Measurements from ENCODE around the gene ANKRD17. TPM values are rescaled to one million over a fixed set of nuclear protein-coding genes. Genes with fewer than 3 reads are reported as not detected.

Gene ANKRD17
- total RNA-seq, 1 experiment from 2014 or later: 62.1 TPM

GRCh38 chr4:73257651-73258435 lies 755 bp downstream of the ANKRD17 start:
- no peak overlapping the region for H2AFZ ChIP-seq (ENCODE audit: low read depth, low read length, poor library complexity, severe bottlenecking)
- ChIA-PET POLR2A (interaction anchor here (0.6 to 1.1 kb wide), 7 partner anchors 13 to 192 kb away, joined by 3 to 4 read pairs (median 3); no protein-coding TSS in a partner anchor), CTCF (interaction anchor here (0.6 to 2.0 kb wide), 6 partner anchors 8 to 858 kb away, joined by 3 to 6 read pairs (median 4); no protein-coding TSS in a partner anchor), RAD21 (ENCODE audit: low non-redundant PET in 1 of 2, low total read pairs in 2 of 2, uncharacterized antibody in 2 of 2, unreplicated experiment in 2 of 2) (interaction anchor here in 1 of 2 experiments (0.6 kb wide), 1 partner anchor 92 kb away, joined by 4 read pairs; no protein-coding TSS in a partner anchor)
- intact Hi-C loops (cut with micrococcal nuclease): loop anchor here (1.0 to 5.0 kb wide), 3 partner anchors 131 to 221 kb away; partner anchors contain the start of gene COX18
- H3K4me3 ChIP-seq (replicated peaks in 1 of 2; ENCODE audit: low read depth in 1 of 2, low read length in 2 of 2): peak overlapping the region; percentile 75 to 84
- H3K9ac ChIP-seq (ENCODE audit: low read length): peak overlapping the region; percentile 99
- peak overlapping the region; percentile 80 for H3K4me2 ChIP-seq (ENCODE audit: low read length)
- no peaks in the 10 kb centered on the region for H3K9me2 ChIP-seq (ENCODE audit: insufficient read depth)
- H3K4me1 ChIP-seq (ENCODE audit: control insufficient read depth in 1 of 2, insufficient read depth in 2 of 2, low read length in 2 of 2): peaks cover 9 to 12% of the 10 kb centered on the region in 2 experiments; a peak in 3 of 4 replicates
- no TSS peak for BruUV-seq (replicated peaks)
- DNase-seq (ENCODE audit: low read depth, low spot score) (no peak), ATAC-seq (peak; percentile 10)
- H3K27me3 ChIP-seq (ENCODE audit: insufficient read depth, low read length): no peaks in the 10 kb centered on the region
- no peaks in the 10 kb centered on the region for H3K9me3 ChIP-seq (ENCODE audit: control insufficient read depth in 1 of 2, insufficient read depth in 1 of 2, low read depth in 1 of 2, low read length in 2 of 2)
- peaks cover 88% of the 10 kb centered on the region for H3K79me2 ChIP-seq (ENCODE audit: insufficient read depth, low read length)
- TF ChIP-seq ELF1 (IDR thresholded peaks at IDR 0.05; ENCODE audit: borderline replicate concordance, low read depth) (no peak), ATF3 (IDR thresholded peaks at IDR 0.05) (no peak), ZFX (IDR thresholded peaks at IDR 0.05) (peak; percentile 20; the same call in 1 of the 2 replicates), POLR2AphosphoS5 (IDR thresholded peaks at IDR 0.05; ENCODE audit: low read depth, low read length) (0 out of 2 replicates have a peak, but pooled peaks have one; percentile 9), MAX (IDR thresholded peaks at IDR 0.05) (peak; percentile 47; the same call in 1 of the 2 replicates)
- peaks cover 6 to 8% of the 10 kb centered on the region in 2 experiments; a peak in 2 of 4 replicates for H3K36me3 ChIP-seq (ENCODE audit: control insufficient read depth in 1 of 2, insufficient read depth in 2 of 2, low read length in 2 of 2)
- H3K27ac ChIP-seq (ENCODE audit: low read depth, low read length): peak overlapping the region; percentile 94
- peaks cover 22% of the 10 kb centered on the region; the same call in 1 of the 2 replicates for H4K20me1 ChIP-seq (ENCODE audit: insufficient read depth)

- Histone ChIP-seq H3K79me2 (ENCODE audit: insufficient read depth, low read length) (peaks cover 94% of the 10 kb centered on the region), H3K9me3 (ENCODE audit: control insufficient read depth in 1 of 2, insufficient read depth in 1 of 2, low read depth in 1 of 2, low read length in 2 of 2) (no peaks in the 10 kb centered on the region), H4K20me1 (ENCODE audit: insufficient read depth) (peaks cover 22% of the 10 kb centered on the region; the same call in 1 of the 2 replicates), H3K27ac (ENCODE audit: low read depth, low read length) (peak overlapping the region; percentile 94; the same call in 1 of the 2 replicates), H2AFZ (ENCODE audit: low read depth, low read length, poor library complexity, severe bottlenecking) (no peak overlapping the region), H3K36me3 (ENCODE audit: control insufficient read depth in 1 of 2, insufficient read depth in 2 of 2, low read length in 2 of 2) (peaks cover 8% of the 10 kb centered on the region in 2 experiments; a peak in 2 of 4 replicates), H3K4me1 (ENCODE audit: control insufficient read depth in 1 of 2, insufficient read depth in 2 of 2, low read length in 2 of 2) (peaks cover 9 to 12% of the 10 kb centered on the region in 2 experiments; a peak in 3 of 4 replicates), H3K4me2 (ENCODE audit: low read length) (peak overlapping the region; percentile 80), H3K27me3 (ENCODE audit: insufficient read depth, low read length) (no peaks in the 10 kb centered on the region), H3K9me2 (ENCODE audit: insufficient read depth) (no peaks in the 10 kb centered on the region), H3K4me3 (replicated peaks in 1 of 2; ENCODE audit: low read depth in 1 of 2, low read length in 2 of 2) (peak overlapping the region; percentile 75 to 84), H3K9ac (ENCODE audit: low read length) (peak overlapping the region; percentile 99)
- peak; percentile 36 for ATAC-seq
- CTCF ChIA-PET: interaction anchor here (0.6 to 2.0 kb wide), 4 partner anchors 9 to 218 kb away, joined by 3 to 6 read pairs (median 4); no protein-coding TSS in a partner anchor
- TSS peak; percentile 46 for BruUV-seq (replicated peaks)
- POLR2A ChIA-PET: no interaction called here
- DNase-seq (ENCODE audit: low read depth, low spot score): peak; percentile 70
- RAD21 ChIA-PET (ENCODE audit: low non-redundant PET in 1 of 2, low total read pairs in 2 of 2, uncharacterized antibody in 2 of 2, unreplicated experiment in 2 of 2): no interaction called here
- intact Hi-C loops (cut with micrococcal nuclease): loop anchor here (5.0 kb wide), 2 partner anchors 130 to 220 kb away; no protein-coding TSS in a partner anchor
- TF ChIP-seq ZBTB33 (IDR thresholded peaks at IDR 0.05; ENCODE audit: extremely low read depth, insufficient replicate concordance, low read length): no peak
- TF ChIP-seq POLR2A (IDR thresholded peaks at IDR 0.05; ENCODE audit: borderline replicate concordance, extremely low read depth, insufficient read depth, insufficient read length): no peak
- no peak for TF ChIP-seq EZH2 (IDR thresholded peaks at IDR 0.05)
- peak; percentile 62 to 72 (median 65) for TF ChIP-seq CTCF (IDR thresholded peaks at IDR 0.05 in 2 of 3, conservative IDR thresholded peaks at IDR 0.05 in 1 of 3; ENCODE audit: borderline replicate concordance in 1 of 3, insufficient read depth in 1 of 3, low read depth in 2 of 3, low read length in 2 of 3)
- 0 out of 2 replicates have a peak, but pooled peaks have one; percentile 4 for TF ChIP-seq MAX (IDR thresholded peaks at IDR 0.05)
- TF ChIP-seq CBX3 (IDR thresholded peaks at IDR 0.05; ENCODE audit: low read depth): peak; percentile 14; the same call in 1 of the 2 replicates
- no peak for TF ChIP-seq EZH2phosphoT487 (IDR thresholded peaks at IDR 0.05; ENCODE audit: borderline replicate concordance)
Measured at GRCh38 chr4:73257234-73257633, 1.4 kb downstream of the ANKRD17 start.
